ENCODE results near the gene ADAM29.
"Not testable (repeated sequence)": the region's sequence is repeated elsewhere in the genome, so short reads cannot be mapped to it uniquely, and the experiment has no call there.

ADAM29 gene

GRCh38 chr4:174918058-174918457, at the start of gene ADAM29:
Gene ADAM29 (plus strand): TSS chr4:174918358. CDS start chr4:174975526, 57,168 bp downstream.
- TF ChIP-seq, protein P1, sequence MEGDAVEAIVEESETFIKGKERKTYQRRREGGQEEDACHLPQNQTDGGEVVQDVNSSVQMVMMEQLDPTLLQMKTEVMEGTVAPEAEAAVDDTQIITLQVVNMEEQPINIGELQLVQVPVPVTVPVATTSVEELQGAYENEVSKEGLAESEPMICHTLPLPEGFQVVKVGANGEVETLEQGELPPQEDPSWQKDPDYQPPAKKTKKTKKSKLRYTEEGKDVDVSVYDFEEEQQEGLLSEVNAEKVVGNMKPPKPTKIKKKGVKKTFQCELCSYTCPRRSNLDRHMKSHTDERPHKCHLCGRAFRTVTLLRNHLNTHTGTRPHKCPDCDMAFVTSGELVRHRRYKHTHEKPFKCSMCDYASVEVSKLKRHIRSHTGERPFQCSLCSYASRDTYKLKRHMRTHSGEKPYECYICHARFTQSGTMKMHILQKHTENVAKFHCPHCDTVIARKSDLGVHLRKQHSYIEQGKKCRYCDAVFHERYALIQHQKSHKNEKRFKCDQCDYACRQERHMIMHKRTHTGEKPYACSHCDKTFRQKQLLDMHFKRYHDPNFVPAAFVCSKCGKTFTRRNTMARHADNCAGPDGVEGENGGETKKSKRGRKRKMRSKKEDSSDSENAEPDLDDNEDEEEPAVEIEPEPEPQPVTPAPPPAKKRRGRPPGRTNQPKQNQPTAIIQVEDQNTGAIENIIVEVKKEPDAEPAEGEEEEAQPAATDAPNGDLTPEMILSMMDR (IDR thresholded peaks at IDR 0.05; ENCODE audit: borderline replicate concordance, control extremely low read depth, extremely low read depth, insufficient read depth, missing control alignments), result no peak
- DNase-seq (ENCODE audit: low spot score), result no peak
- in situ Hi-C loops (cut with MboI; ENCODE audit: low sequenced_read_pairs, unreplicated experiment), result no loop called here

GRCh38 chr4:174869339-174869738, 48.8 kb upstream of the ADAM29 start:
- in situ Hi-C loops (cut with MboI; ENCODE audit: low sequenced_read_pairs, unreplicated experiment), result no loop called here
- no peak for DNase-seq (ENCODE audit: low spot score)
- TF ChIP-seq, protein P1 (IDR thresholded peaks at IDR 0.05; ENCODE audit: borderline replicate concordance, control extremely low read depth, extremely low read depth, insufficient read depth, missing control alignments), result no peak

DNA sequence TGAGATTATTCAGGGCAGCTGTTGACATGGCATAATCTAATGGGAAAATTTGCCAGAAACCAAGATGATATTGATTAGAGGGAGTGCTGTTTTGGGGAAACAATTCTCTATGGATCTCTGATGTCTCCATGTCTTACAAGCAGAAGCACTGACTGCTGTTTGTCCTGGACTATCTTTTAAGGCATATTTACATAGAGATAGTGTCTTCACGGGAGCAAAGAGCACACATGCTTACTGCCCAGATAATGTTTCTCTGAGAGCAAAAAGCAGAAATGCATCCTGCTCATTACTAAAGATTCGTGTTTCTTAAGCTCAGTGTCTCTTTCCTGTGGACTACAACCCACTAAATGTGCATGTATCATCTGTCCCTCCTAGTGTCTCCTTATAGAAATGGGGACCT, 47.8 kb upstream of the ADAM29 start:
- no peak for DNase-seq (ENCODE audit: low spot score)
- TF ChIP-seq, protein P1 (IDR thresholded peaks at IDR 0.05; ENCODE audit: borderline replicate concordance, control extremely low read depth, extremely low read depth, insufficient read depth, missing control alignments), result no peak
- in situ Hi-C loops (cut with MboI; ENCODE audit: low sequenced_read_pairs, unreplicated experiment), result no loop called here

DNA sequence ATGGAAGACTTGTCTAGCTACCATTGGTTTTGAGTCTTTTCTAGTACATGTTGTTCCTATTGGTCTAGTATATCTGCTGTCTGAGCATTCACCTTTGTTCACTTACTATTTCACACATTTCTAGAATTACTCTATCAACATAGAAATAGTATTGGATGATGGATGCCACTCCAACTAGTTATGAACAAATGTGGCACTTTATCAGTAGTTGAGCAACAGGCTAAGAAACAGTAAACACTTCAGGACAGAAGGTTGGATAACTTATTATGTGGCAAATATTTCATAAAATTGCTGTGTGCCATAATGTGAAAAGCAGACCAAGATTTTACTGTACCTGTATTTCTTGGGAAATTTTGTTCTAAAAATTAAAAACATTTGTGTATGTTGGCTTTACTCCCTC, 46.8 kb upstream of the ADAM29 start:
- in situ Hi-C loops (cut with MboI; ENCODE audit: low sequenced_read_pairs, unreplicated experiment), result no loop called here
- TF ChIP-seq, protein P1 (IDR thresholded peaks at IDR 0.05; ENCODE audit: borderline replicate concordance, control extremely low read depth, extremely low read depth, insufficient read depth, missing control alignments), result no peak

GRCh38 chr4:174873146-174873545, 45.0 kb upstream of the ADAM29 start:
- DNase-seq (ENCODE audit: low spot score); in situ Hi-C loops (cut with MboI; ENCODE audit: low sequenced_read_pairs, unreplicated experiment): not testable (repeated sequence)

More for the DNA sequence above, 46.8 kb upstream of the ADAM29 start:
- DNase-seq (ENCODE audit: low spot score), result no peak

DNA sequence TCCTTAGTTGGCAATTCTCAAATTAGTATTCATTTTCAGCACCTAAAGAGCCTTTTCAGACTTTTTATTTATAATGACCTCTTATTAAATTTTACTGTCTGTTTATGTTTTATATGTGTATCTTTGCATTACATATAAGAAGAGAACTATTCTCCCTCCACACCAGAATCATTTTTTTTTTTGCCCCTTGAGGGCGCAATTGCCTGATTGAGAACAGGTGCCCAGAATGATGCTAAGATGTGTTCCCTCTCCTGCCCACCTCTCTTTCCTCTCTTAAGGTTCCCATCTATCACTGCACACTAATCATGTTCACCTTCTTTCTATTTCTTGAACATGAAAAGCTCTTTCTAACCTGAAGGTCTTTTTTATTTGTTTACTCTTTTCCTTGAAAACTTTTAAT, 44.2 kb upstream of the ADAM29 start:
- peak; percentile 29 for DNase-seq (ENCODE audit: low spot score)
- TF ChIP-seq, protein P1 (IDR thresholded peaks at IDR 0.05; ENCODE audit: borderline replicate concordance, control extremely low read depth, extremely low read depth, insufficient read depth, missing control alignments), result peak; percentile 28
- in situ Hi-C loops (cut with MboI; ENCODE audit: low sequenced_read_pairs, unreplicated experiment), result no loop called here

- TF ChIP-seq, protein P1 (IDR thresholded peaks at IDR 0.05; ENCODE audit: borderline replicate concordance, control extremely low read depth, extremely low read depth, insufficient read depth, missing control alignments), result no peak
- no peak for DNase-seq (ENCODE audit: low spot score)
- in situ Hi-C loops (cut with MboI; ENCODE audit: low sequenced_read_pairs, unreplicated experiment), result no loop called here
These were observed 43.3 kb upstream of the ADAM29 start for GRCh38 chr4:174874898-174875297.
